ENCODE measurements around the gene NEMP1.

DNA sequence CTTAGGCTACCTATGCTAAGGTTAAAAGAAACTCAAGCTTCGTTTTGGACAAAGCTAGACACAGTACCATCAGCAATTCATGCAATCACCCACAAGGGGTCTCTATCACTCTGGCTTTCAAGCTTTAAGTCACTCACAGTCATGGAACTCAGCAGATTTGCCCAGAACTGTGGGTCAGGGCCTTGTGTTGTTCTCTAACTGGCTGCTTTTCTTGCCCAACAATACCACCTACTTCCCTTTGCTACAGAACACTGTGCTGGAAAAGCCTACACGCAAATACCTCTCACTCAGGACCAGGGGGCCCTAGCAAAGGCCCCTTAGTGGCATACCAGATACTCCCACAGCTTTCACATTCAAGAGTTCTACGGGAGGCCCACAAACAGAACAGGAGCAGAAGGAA lies 9.1 kb downstream of the NEMP1 start:
- TF ChIP-seq POLR2A (IDR thresholded peaks at IDR 0.05), result no peak
- TF ChIP-seq, protein P1, sequence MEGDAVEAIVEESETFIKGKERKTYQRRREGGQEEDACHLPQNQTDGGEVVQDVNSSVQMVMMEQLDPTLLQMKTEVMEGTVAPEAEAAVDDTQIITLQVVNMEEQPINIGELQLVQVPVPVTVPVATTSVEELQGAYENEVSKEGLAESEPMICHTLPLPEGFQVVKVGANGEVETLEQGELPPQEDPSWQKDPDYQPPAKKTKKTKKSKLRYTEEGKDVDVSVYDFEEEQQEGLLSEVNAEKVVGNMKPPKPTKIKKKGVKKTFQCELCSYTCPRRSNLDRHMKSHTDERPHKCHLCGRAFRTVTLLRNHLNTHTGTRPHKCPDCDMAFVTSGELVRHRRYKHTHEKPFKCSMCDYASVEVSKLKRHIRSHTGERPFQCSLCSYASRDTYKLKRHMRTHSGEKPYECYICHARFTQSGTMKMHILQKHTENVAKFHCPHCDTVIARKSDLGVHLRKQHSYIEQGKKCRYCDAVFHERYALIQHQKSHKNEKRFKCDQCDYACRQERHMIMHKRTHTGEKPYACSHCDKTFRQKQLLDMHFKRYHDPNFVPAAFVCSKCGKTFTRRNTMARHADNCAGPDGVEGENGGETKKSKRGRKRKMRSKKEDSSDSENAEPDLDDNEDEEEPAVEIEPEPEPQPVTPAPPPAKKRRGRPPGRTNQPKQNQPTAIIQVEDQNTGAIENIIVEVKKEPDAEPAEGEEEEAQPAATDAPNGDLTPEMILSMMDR (IDR thresholded peaks at IDR 0.05), result peak; percentile 70 to 96 (median 92)
